K562 (cell line): ENCODE data around the gene ACCSL. TPM values are rescaled to one million over a fixed set of nuclear protein-coding genes. Genes with fewer than 3 reads are reported as not detected.

Source experiments
- ATAC-seq: fragments of 200-7000 bp; cut with Tn5 transposase; 3 replicates; pipeline ENCODE4 v1.9.1; 2020; ENCODE audit warnings: moderate library complexity
- BruUV-seq: library from RNA; stranded (reverse); fragments of 400-500 nt; replicated peaks from 2 replicates; lab custom pipeline; 2021; lab: Mats Ljungman, UMichigan
- CTCF ChIA-PET: fragments of 300-600 bp; formaldehyde crosslinking; extraction: SDS; loops from one replicate; lab custom pipeline; 2021; ENCODE audit warnings: low intra/inter-chr PET ratio; lab: Yijun Ruan, JAX
- POLR2A ChIA-PET: fragments of 300-600, 350-650 bp; sonication (Branson Sonifier 250); formaldehyde crosslinking; extraction: SDS; loops from one replicate; lab custom pipeline; 2021; ENCODE audit warnings: antibody characterized with exemption, inconsistent platforms; lab: Yijun Ruan, JAX
- DNase-seq, 4 experiments: peaks; one replicate each; pipeline versions ENCODE4 v3.0.0 to v3.0.0-alpha.2; 2011 to 2018; ENCODE audit warnings: low spot score in 3 of 4, mixed read lengths in 3 of 4; ENCODE audit errors: extremely low read depth in 1 of 4
- FAIRE-seq: peaks from 2 replicates; lab custom pipeline; 2011; peaks lifted over from hg19 to GRCh38; lab: Jason Lieb, UNC
- H2AFZ ChIP-seq: 2 replicates; pipeline ENCODE4 v1.6.0; 2011; ENCODE audit warnings: low read depth, low read length, control low read depth, inconsistent platforms
- H3K27ac ChIP-seq: fragments of 200-600 bp; 3 replicates; pipeline ENCODE4 v1.8.0; 2011; ENCODE audit warnings: low read depth, mild to moderate bottlenecking, control low read depth, inconsistent platforms, low read length, moderate library complexity, mixed read lengths; ENCODE audit errors: extremely low read depth
- H3K27me3 ChIP-seq, 2 experiments: fragments of 300-600 bp in 1 of 2; 2 replicates in 1 of 2; 3 replicates in 1 of 2; pipeline versions ENCODE4 v1.6.0 to v1.8.0; 2011; ENCODE audit warnings: inconsistent platforms in 2 of 2, low read length in 2 of 2, mild to moderate bottlenecking in 1 of 2, mixed read lengths in 1 of 2, moderate library complexity in 1 of 2; ENCODE audit not compliant: control insufficient read depth in 2 of 2, insufficient read depth in 2 of 2
- H3K36me3 ChIP-seq: fragments of 300-600 bp; 3 replicates; pipeline ENCODE4 v1.8.0; 2011; ENCODE audit warnings: mild to moderate bottlenecking, low read length, inconsistent platforms; ENCODE audit not compliant: control insufficient read depth, insufficient read depth
- H3K4me1 ChIP-seq, 2 experiments: fragments of 200-600 bp in 1 of 2; replicated peaks in 1 of 2; 2 replicates in 1 of 2; 3 replicates in 1 of 2; pipeline versions ENCODE4 v1.5.1 to v1.8.0; 2011; ENCODE audit warnings: inconsistent platforms in 2 of 2, low read length in 2 of 2, mild to moderate bottlenecking in 1 of 2, mixed read lengths in 1 of 2, moderate library complexity in 1 of 2; ENCODE audit not compliant: control insufficient read depth in 2 of 2, insufficient read depth in 2 of 2
- H3K4me2 ChIP-seq: 2 replicates; pipeline ENCODE4 v1.6.1; 2011; ENCODE audit warnings: low read length, control low read depth, inconsistent platforms, mixed read lengths; ENCODE audit not compliant: insufficient read depth
- H3K4me3 ChIP-seq: fragments of 200-600 bp; sonication (generic), shearing (Covaris generic); 2 replicates; pipeline ENCODE4 v1.5.1; 2016; ENCODE audit warnings: control low read depth, inconsistent platforms
- H3K79me2 ChIP-seq: fragments of 200-600 bp; 3 replicates; pipeline ENCODE4 v1.8.0; 2011; ENCODE audit warnings: low read length, inconsistent platforms; ENCODE audit not compliant: control insufficient read depth, insufficient read depth
- H3K9ac ChIP-seq, 2 experiments: 2 replicates each; pipeline versions ENCODE4 v1.6.0 to v1.6.1; 2011; ENCODE audit warnings: low read depth in 2 of 2, low read length in 2 of 2, control low read depth in 1 of 2, inconsistent platforms in 1 of 2, mild to moderate bottlenecking in 1 of 2, mixed read lengths in 1 of 2; ENCODE audit not compliant: insufficient read depth in 1 of 2
- H3K9me1 ChIP-seq: one replicate; pipeline ENCODE4 v1.6.0; 2011; ENCODE audit warnings: inconsistent platforms, mild to moderate bottlenecking, low read length, moderate library complexity; ENCODE audit not compliant: control insufficient read depth, insufficient read depth
- H3K9me3 ChIP-seq: replicated peaks from 2 replicates; pipeline ENCODE4 v1.5.1; 2011; ENCODE audit warnings: low read depth, low read length, inconsistent platforms; ENCODE audit not compliant: control insufficient read depth, insufficient read depth
- H4K20me1 ChIP-seq: replicated peaks from 2 replicates; pipeline ENCODE4 v1.6.1; 2011; ENCODE audit warnings: low read length, inconsistent platforms, mixed read lengths; ENCODE audit not compliant: control insufficient read depth, insufficient read depth
- CBFA2T2 ChIP-seq: fragments of 450-650 bp; conservative IDR thresholded peaks from 2 replicates; pipeline ENCODE4 v1.6.1; 2017; ENCODE audit warnings: mild to moderate bottlenecking
- CREB3 ChIP-seq: fragments of 450-650 bp; conservative IDR thresholded peaks from 2 replicates; pipeline ENCODE4 v1.6.1; 2016; ENCODE audit warnings: missing genetic modification characterization, low read depth, mild to moderate bottlenecking, missing compliant biosample characterization, moderate library complexity
- ETV5 ChIP-seq: sonication (generic); formaldehyde crosslinking; IDR thresholded peaks from 2 replicates; pipeline ENCODE4 v1.4.0; 2020; ENCODE audit warnings: low read depth, mild to moderate bottlenecking, missing genetic modification reagents
- FOXA3 ChIP-seq, 2 experiments: fragments of 450-650 bp in 1 of 2; sonication (generic) in 1 of 2; formaldehyde crosslinking; IDR thresholded peaks in 1 of 2; conservative IDR thresholded peaks in 1 of 2; 2 replicates each; pipeline versions ENCODE4 v1.4.0 to v1.8.0; 2020 to 2022; ENCODE audit warnings: mild to moderate bottlenecking in 2 of 2, missing genetic modification reagents in 1 of 2
- HDGF ChIP-seq: fragments of 450-650 bp; IDR thresholded peaks from 2 replicates; pipeline ENCODE4 v1.6.1; 2016
- KDM2B ChIP-seq: fragments of 250-450 bp; sonication (Bioruptor Pico); IDR thresholded peaks from 2 replicates; pipeline ENCODE4 v1.8.0; 2021; ENCODE audit warnings: mild to moderate bottlenecking, moderate library complexity
- NCOA1 ChIP-seq: fragments of 450-650 bp; IDR thresholded peaks from 2 replicates; pipeline ENCODE4 v1.6.1; 2016; ENCODE audit warnings: low read depth
- NELFE ChIP-seq: IDR thresholded peaks from 2 replicates; pipeline ENCODE4 v1.6.1; 2011; ENCODE audit warnings: mild to moderate bottlenecking; ENCODE audit not compliant: insufficient read depth, insufficient read length
- NR2C2 ChIP-seq, 2 experiments: fragments of 200-800 bp in 1 of 2; sonication (Bioruptor generic) in 1 of 2; sonication (generic) in 1 of 2; formaldehyde crosslinking in 1 of 2; IDR thresholded peaks; 2 replicates each; pipeline versions ENCODE4 v1.6.1 to v1.8.0; 2016 to 2022; ENCODE audit warnings: mild to moderate bottlenecking in 1 of 2, missing compliant biosample characterization in 1 of 2, missing genetic modification characterization in 1 of 2, missing genetic modification reagents in 1 of 2
- PHF20 ChIP-seq: fragments of 450-650 bp; IDR thresholded peaks from 2 replicates; pipeline ENCODE4 v1.6.1; 2018; ENCODE audit not compliant: partially characterized antibody
- STAG1 ChIP-seq: sonication (generic); formaldehyde crosslinking; IDR thresholded peaks from 2 replicates; pipeline ENCODE4 v1.5.0; 2020; ENCODE audit warnings: missing genetic modification reagents, borderline replicate concordance
- U2AF2 ChIP-seq: fragments of 200-400 bp; formaldehyde crosslinking; optimal IDR thresholded peaks from 2 replicates; pipeline ENCODE3; 2017; ENCODE audit warnings: low read depth, mild to moderate bottlenecking, low read length
- ZKSCAN1 ChIP-seq: fragments of 150-350 bp; IDR thresholded peaks from 2 replicates; pipeline ENCODE4 v1.6.1; 2016; ENCODE audit warnings: low read depth, low read length
- ZNF212 ChIP-seq: fragments of 450-650 bp; formaldehyde crosslinking; IDR thresholded peaks from 2 replicates; pipeline ENCODE4 v1.4.0; 2020; ENCODE audit warnings: mild to moderate bottlenecking
- ZNF445 ChIP-seq: fragments of 250-450 bp; sonication (Bioruptor Pico); IDR thresholded peaks from 2 replicates; pipeline ENCODE4 v1.4.0; 2020; ENCODE audit warnings: low read depth, mild to moderate bottlenecking, moderate library complexity
- ZNF57 ChIP-seq: fragments of 450-650 bp; formaldehyde crosslinking; IDR thresholded peaks from 2 replicates; pipeline ENCODE4 v1.4.0; 2020; ENCODE audit warnings: mild to moderate bottlenecking, moderate library complexity
- ZNF780A ChIP-seq: fragments of 250-450 bp; sonication (Bioruptor Pico); IDR thresholded peaks from 2 replicates; pipeline ENCODE4 v1.5.0; 2021; ENCODE audit warnings: mild to moderate bottlenecking
- WGBS: fragments of 100-300 bp; shearing (Covaris generic); methylation state at CpG from one replicate; pipeline ENCODE4 v1.1.6; 2016; ENCODE audit warnings: low coverage, mixed read lengths; ENCODE audit not compliant: insufficient coverage; ENCODE audit errors: missing lambda C conversion rate; 5-methylcytosine and 5-hydroxymethylcytosine counted together
- in situ Hi-C: fragments of 300-500 bp; cut with MboI; formaldehyde crosslinking; loops from 4 replicates; pipeline ENCODE4 v1.15.0; 2018; ENCODE audit warnings: inconsistent platforms, mixed read lengths
- intact Hi-C: fragments of 100-400 bp; cut with micrococcal nuclease; formaldehyde crosslinking; loops from 2 replicates; pipeline ENCODE4 v1.14.2; 2022
- polyA plus RNA-seq, 8 experiments: library from polyadenylated mRNA; depleted of rRNA in 4 of 8; stranded (reverse) in 5 of 8; unstranded in 3 of 8; fragments of >200 nt; fragmentation: Nextera tagmentation in 2 of 8; fragmentation: Illumina TruSeq in 1 of 8; extraction: Ambion mirVana in 2 of 8; extraction: Trizol in 1 of 8; gene quantifications; 2 replicates each; pipeline versions ENCODE4 v1.2.1 to v1.2.3, GENCODE V29; 2011 to 2014; ENCODE audit warnings: inconsistent platforms in 1 of 8, missing spikeins in 1 of 8
- total RNA-seq, 7 experiments: library from RNA; depleted of rRNA in 6 of 7; stranded (reverse); fragments of >200 nt in 6 of 7; fragmentation: Illumina TruSeq in 2 of 7; extraction: Trizol in 2 of 7; gene quantifications; 2 replicates each; pipeline versions ENCODE4 v1.2.1 to v1.2.3, GENCODE V29; 2011 to 2021; ENCODE audit warnings: low replicate concordance in 1 of 7

Gene ACCSL
- total and polyA plus RNA-seq, 9 of the 15 experiments (the other 6 are each of a cell fraction or from before 2014, with no cell fraction given): not detected

- ATAC-seq (no peak), DNase-seq (no peak), FAIRE-seq (no peak)
- BruUV-seq: no TSS peak
- Histone ChIP-seq H3K4me1 (peaks cover 0 to 4% of the 10 kb centered on the region in 2 experiments; a peak in 1 of 5 replicates), H3K27ac (no peak overlapping the region), H2AFZ (no peak overlapping the region), H3K4me3 (no peak overlapping the region), H3K27me3 (peaks cover 11 to 48% of the 10 kb centered on the region in 2 experiments), H4K20me1 (no peaks in the 10 kb centered on the region; the same call in 1 of the 2 replicates), H3K79me2 (no peaks in the 10 kb centered on the region), H3K9ac (no peak overlapping the region), H3K9me1 (peaks cover 3% of the 10 kb centered on the region), H3K4me2 (no peak overlapping the region), H3K9me3 (no peaks in the 10 kb centered on the region; the same call in 1 of the 2 replicates), H3K36me3 (no peaks in the 10 kb centered on the region)
- intact Hi-C loops: no loop called here
- 13% methylated on average over 6 of the region's 9 CpGs for WGBS
- ChIA-PET POLR2A (interaction anchor here (0.6 to 0.7 kb wide), 4 partner anchors 9 to 51 kb away, joined by 3 to 4 read pairs (median 3); no protein-coding TSS in a partner anchor), CTCF (no interaction called here)
- TF ChIP-seq ZNF780A (no peak), NCOA1 (no peak), NR2C2 (CRISPR knock-in tag; IDR thresholded peaks at IDR 0.05) (no peak), NR2C2 (tag; IDR thresholded peaks at IDR 0.05) (no peak), STAG1 (CRISPR knock-in tag) (no peak), NELFE (no peak), ZNF445 (CRISPR knock-in tag) (no peak), PHF20 (no peak), CREB3 (no peak), ZNF212 (CRISPR knock-in tag) (no peak), CBFA2T2 (no peak), ETV5 (CRISPR knock-in tag) (no peak), U2AF2 (no peak), HDGF (no peak), KDM2B (CRISPR knock-in tag) (no peak), ZNF57 (CRISPR knock-in tag) (no peak), FOXA3 (CRISPR knock-in tag; conservative IDR thresholded peaks at IDR 0.05 in 1 of 2, IDR thresholded peaks at IDR 0.05 in 1 of 2) (no peak), ZKSCAN1 (no peak)
- in situ Hi-C loops: no loop called here
Observed at GRCh38 chr11:44003736-44004451, 43.9 kb upstream of the ACCSL start.
